Ovary (tissue), 9 donors: ENCODE measurements around the gene NUMBL. TPM values are rescaled to one million over a fixed set of nuclear protein-coding genes. Genes with fewer than 3 reads are reported as not detected.

Experiments used
- DNase-seq, 5 donors: peaks; one replicate each; pipeline ENCODE4 v3.0.0-alpha.2; 2019 to 2020
- H3K27ac ChIP-seq, 2 donors: fragments of 200-600 bp; one replicate each; pipeline versions ENCODE4 v1.5.1 to v1.8.0; 2019 to 2022
- H3K27me3 ChIP-seq: fragments of 200-600 bp; one replicate; pipeline ENCODE4 v1.8.0; 2022
- H3K36me3 ChIP-seq: fragments of 200-600 bp; sonication (generic); one replicate; pipeline ENCODE4 v1.5.1; 2019
- H3K4me1 ChIP-seq: one replicate; pipeline ENCODE4 v1.8.1; 2013; ENCODE audit warnings: mild to moderate bottlenecking, moderate library complexity; ENCODE audit not compliant: insufficient read depth
- H3K4me3 ChIP-seq: fragments of 200-600 bp; sonication (generic); one replicate; pipeline ENCODE4 v1.5.1; 2017
- H3K9me3 ChIP-seq, 2 donors: fragments of 200-600 bp in 1 of 2; sonication (generic) in 1 of 2; one replicate each; pipeline versions ENCODE4 v1.5.1 to v1.8.1; 2013 to 2019; ENCODE audit warnings: mild to moderate bottlenecking in 1 of 2, moderate library complexity in 1 of 2
- CTCF ChIP-seq, 3 donors: fragments of 450-650 bp in 2 of 3; fragments of 200-600 bp in 1 of 3; IDR thresholded peaks; one replicate each; pipeline versions ENCODE4 v1.5.1 to v1.8.0; 2016 to 2022; ENCODE audit warnings: antibody characterized with exemption in 3 of 3, mild to moderate bottlenecking in 1 of 3
- EP300 ChIP-seq: sonication (generic); formaldehyde crosslinking; IDR thresholded peaks from one replicate; pipeline ENCODE4 v1.6.1; 2017; ENCODE audit warnings: antibody characterized with exemption
- POLR2A ChIP-seq: fragments of 450-650 bp; IDR thresholded peaks from one replicate; pipeline ENCODE4 v1.6.1; 2017; ENCODE audit warnings: antibody characterized with exemption, mild to moderate bottlenecking, moderate library complexity
- WGBS, 3 donors: extraction: QIAGEN DNeasy Blood & Tissue Kit in 1 of 3; methylation state at CpG; one replicate each; pipeline versions ENCODE4 v1.1.5 to v1.1.7; 2013 to 2017; 5-methylcytosine and 5-hydroxymethylcytosine counted together
- intact Hi-C, 4 donors: fragments of 100-400 bp; cut with DNase I; formaldehyde crosslinking; loops; one replicate each; pipeline versions ENCODE4 v1.11.0 to v1.15.1; 2022 to 2023
- polyA plus RNA-seq, 2 donors: library from polyadenylated mRNA; stranded (reverse); fragments of 200-250 nt in 1 of 2; fragments of 350-450 nt in 1 of 2; fragmentation: Illumina TruSeq in 1 of 2; extraction: RNeasy Lipid Tissue Mini Kit (QIAGEN cat#74804) in 1 of 2; gene quantifications; one replicate each; pipeline ENCODE4 v1.2.3, GENCODE V29; 2013 to 2014
- total RNA-seq, 7 donors: library from RNA; depleted of rRNA in 2 of 7; stranded (reverse); fragments of >200 nt in 2 of 7; fragmentation: NEBNext Ultra II Directional in 3 of 7; extraction: Animal tissue kit (Norgen Biotek cat#: 25700) in 3 of 7; gene quantifications; one replicate each; pipeline versions ENCODE4 v1.1.0 to v1.2.4, GENCODE V29; 2016 to 2023
- donor health status: DM: no; HTN: no; CAD: no; lungs with moderate emphysema.
- donor health status: DM: no; HTN: no; CAD: no.
- donor health status: Bipolar disorder and iron deficiency.
- donor health status: DM: yes; HTN: yes; CAD: no.
- donor health status: DM: no; HTN: no; CAD: no.
- donor health status: DM: yes; HTN: yes; CAD: no.

The NUMBL gene
- total and polyA plus RNA-seq, 9 donors: 6.7 to 88.9 (median 62.3) TPM

DNA sequence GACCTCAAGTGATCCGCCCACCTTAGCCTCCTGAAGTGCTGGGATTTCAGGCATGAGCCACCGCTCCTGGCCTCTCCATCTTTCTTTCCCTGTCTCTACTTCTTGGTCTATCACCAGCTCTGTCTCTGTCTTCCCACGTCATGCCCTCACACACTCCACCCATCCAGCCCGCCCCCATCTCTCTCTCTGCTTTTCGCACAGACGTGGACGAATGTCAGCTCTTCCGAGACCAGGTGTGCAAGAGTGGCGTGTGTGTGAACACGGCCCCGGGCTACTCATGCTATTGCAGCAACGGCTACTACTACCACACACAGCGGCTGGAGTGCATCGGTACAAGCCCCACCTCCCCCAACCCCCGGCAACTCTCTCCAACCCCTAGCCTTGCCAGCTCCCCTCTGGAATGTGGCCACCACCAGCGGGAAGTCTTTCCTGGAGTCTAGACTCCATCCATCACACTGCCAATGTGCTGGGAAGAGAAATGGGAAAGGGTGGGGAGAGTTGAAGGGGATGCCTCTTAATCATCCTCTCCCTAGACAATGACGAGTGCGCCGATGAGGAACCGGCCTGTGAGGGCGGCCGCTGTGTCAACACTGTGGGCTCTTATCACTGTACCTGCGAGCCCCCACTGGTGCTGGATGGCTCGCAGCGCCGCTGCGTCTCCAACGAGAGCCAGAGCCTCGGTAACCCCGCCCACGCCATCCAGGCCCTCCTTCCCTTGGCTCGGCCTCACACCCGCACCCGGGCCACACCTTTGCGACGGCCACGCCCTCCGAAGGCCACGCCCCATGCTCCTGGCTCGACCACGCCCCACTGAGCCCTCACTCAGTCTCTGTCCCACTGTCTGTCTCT lies 66.8 kb downstream of the NUMBL start:
- no peaks in the 10 kb centered on the region for H3K4me1 ChIP-seq
- no peak overlapping the region for H3K27ac ChIP-seq
- no peak overlapping the region for H3K4me3 ChIP-seq
- TF ChIP-seq CTCF (IDR thresholded peaks at IDR 0.05): no peak
- intact Hi-C loops: no loop called here
- H3K27me3 ChIP-seq: no peaks in the 10 kb centered on the region
- WGBS, 3 donors: 55 to 63% (median 63%) methylated on average over 41 of the region's 41 CpGs
- H3K36me3 ChIP-seq: no peaks in the 10 kb centered on the region
- DNase-seq: no peak
- H3K9me3 ChIP-seq: no peaks in the 10 kb centered on the region

- Histone ChIP-seq H3K4me1 (no peaks in the 10 kb centered on the region), H3K27ac (no peak overlapping the region), H3K9me3 (no peaks in the 10 kb centered on the region), H3K4me3 (no peak overlapping the region), H3K36me3 (no peaks in the 10 kb centered on the region), H3K27me3 (no peaks in the 10 kb centered on the region)
- 88 to 90% (median 90%) methylated on average over 7 of the region's 7 CpGs for WGBS, 3 donors
- intact Hi-C loops: no loop called here
- TF ChIP-seq EP300 (no peak), POLR2A (no peak), CTCF (IDR thresholded peaks at IDR 0.05) (no peak)
- peak in 1 of 5 donors; percentile 45 for DNase-seq
These were observed 67.7 kb downstream of the NUMBL start for GRCh38 chr19:40622773-40623075.

GRCh38 chr19:40621966-40622772 lies 68.3 kb downstream of the NUMBL start:
- Histone ChIP-seq H3K27me3 (no peaks in the 10 kb centered on the region), H3K27ac (no peak overlapping the region), H3K9me3 (no peaks in the 10 kb centered on the region), H3K36me3 (no peaks in the 10 kb centered on the region), H3K4me1 (no peaks in the 10 kb centered on the region), H3K4me3 (no peak overlapping the region)
- intact Hi-C loops: no loop called here
- TF ChIP-seq CTCF (IDR thresholded peaks at IDR 0.05): no peak
- 91 to 94% (median 93%) methylated on average over 24 of the region's 24 CpGs for WGBS, 3 donors
- DNase-seq: no peak

- intact Hi-C loops: no loop called here
- TF ChIP-seq POLR2A (no peak), EP300 (no peak), CTCF (IDR thresholded peaks at IDR 0.05) (no peak)
- H3K9me3 ChIP-seq: no peaks in the 10 kb centered on the region
- no peaks in the 10 kb centered on the region for H3K36me3 ChIP-seq
- H3K27ac ChIP-seq: no peak overlapping the region
- 50 to 98% (median 78%) methylated on average over 2 of the region's 2 CpGs for WGBS, 3 donors
- H3K4me1 ChIP-seq: no peaks in the 10 kb centered on the region
- DNase-seq: no peak
- H3K4me3 ChIP-seq: no peak overlapping the region
- no peaks in the 10 kb centered on the region for H3K27me3 ChIP-seq
These were observed 69.2 kb downstream of the NUMBL start for GRCh38 chr19:40621283-40621682.
